SK-N-SH (cell line): ENCODE results near the gene TWF2. TPM values are rescaled to one million over a fixed set of nuclear protein-coding genes. Genes with fewer than 3 reads are reported as not detected.
A peak's percentile ranks its signal among the peaks of the same experiment; 100 is the strongest.

Experiments
- CTCF ChIA-PET: fragments of 300-600, 350-600 bp; formaldehyde crosslinking; extraction: SDS; loops from one replicate; lab custom pipeline; 2021; lab: Yijun Ruan, JAX
- POLR2A ChIA-PET: fragments of 350-600 bp; sonication (Branson Sonifier 250); formaldehyde crosslinking; extraction: SDS; loops from one replicate; lab custom pipeline; 2020; ENCODE audit warnings: antibody characterized with exemption, inconsistent platforms; lab: Yijun Ruan, JAX
- DNase-seq: peaks from one replicate; pipeline ENCODE4 v3.0.0; 2012
- H2AFZ ChIP-seq: fragments of 200-600 bp; sonication (generic); 2 replicates; pipeline ENCODE4 v1.8.1; 2016; ENCODE audit warnings: antibody characterized with exemption, mild to moderate bottlenecking, low read depth
- H3F3A ChIP-seq: fragments of 200-600 bp; sonication (generic); replicated peaks from 2 replicates; pipeline ENCODE3; 2016; ENCODE audit warnings: antibody characterized with exemption, mild to moderate bottlenecking; ENCODE audit not compliant: insufficient read depth
- H3K27ac ChIP-seq, 2 experiments: fragments of 200-500 bp in 1 of 2; fragments of 200-600 bp in 1 of 2; sonication (Bioruptor generic) in 1 of 2; sonication (generic), shearing (Covaris generic) in 1 of 2; 2 replicates each; pipeline versions ENCODE4 v1.5.1 to v1.6.1; 2014 to 2016; ENCODE audit warnings: low read depth in 2 of 2, inconsistent platforms in 1 of 2, low read length in 1 of 2, mild to moderate bottlenecking in 1 of 2, mixed read lengths in 1 of 2
- H3K27me3 ChIP-seq: fragments of 200-600 bp; sonication (generic), shearing (Covaris generic); 2 replicates; pipeline ENCODE4 v1.6.1; 2016; ENCODE audit warnings: mixed run types; ENCODE audit not compliant: insufficient read depth
- H3K36me3 ChIP-seq, 2 experiments: fragments of 200-500 bp in 1 of 2; fragments of 200-600 bp in 1 of 2; sonication (Bioruptor generic) in 1 of 2; sonication (generic) in 1 of 2; replicated peaks in 1 of 2; 2 replicates each; pipeline versions ENCODE3 to v1.5.1; 2014 to 2016; ENCODE audit warnings: low read length in 1 of 2, mild to moderate bottlenecking in 1 of 2; ENCODE audit not compliant: insufficient read depth in 2 of 2, control insufficient read depth in 1 of 2
- H3K4me1 ChIP-seq, 2 experiments: fragments of 200-500 bp in 1 of 2; fragments of 200-600 bp in 1 of 2; sonication (Bioruptor generic) in 1 of 2; sonication (generic), shearing (Covaris generic) in 1 of 2; 2 replicates each; pipeline versions ENCODE4 v1.5.1 to v1.6.1; 2014 to 2016; ENCODE audit warnings: low read depth in 1 of 2, low read length in 1 of 2, mixed run types in 1 of 2; ENCODE audit not compliant: insufficient read depth in 2 of 2, control insufficient read depth in 1 of 2
- H3K4me2 ChIP-seq: fragments of 200-600 bp; sonication (generic), shearing (Covaris generic); 2 replicates; pipeline ENCODE4 v1.6.1; 2017; ENCODE audit warnings: mixed run types
- H3K4me3 ChIP-seq, 2 experiments: fragments of 200-500 bp in 1 of 2; fragments of 200-600 bp in 1 of 2; sonication (Bioruptor generic) in 1 of 2; sonication (generic), shearing (Covaris generic) in 1 of 2; 2 replicates each; pipeline versions ENCODE4 v1.5.1 to v1.8.1; 2014 to 2016; ENCODE audit warnings: low read depth in 2 of 2, inconsistent platforms in 1 of 2, low read length in 1 of 2, mild to moderate bottlenecking in 1 of 2, mixed read lengths in 1 of 2, moderate library complexity in 1 of 2
- H3K79me2 ChIP-seq: fragments of 200-600 bp; sonication (generic); 2 replicates; pipeline ENCODE4 v1.8.1; 2017; ENCODE audit warnings: mild to moderate bottlenecking; ENCODE audit not compliant: insufficient read depth
- H3K9ac ChIP-seq: fragments of 200-600 bp; sonication (generic); 2 replicates; pipeline ENCODE4 v1.6.1; 2017; ENCODE audit warnings: mixed run types
- H3K9me2 ChIP-seq: fragments of 200-600 bp; sonication (generic); 2 replicates; pipeline ENCODE4 v1.6.1; 2017; ENCODE audit warnings: mixed run types
- H3K9me3 ChIP-seq: fragments of 200-600 bp; sonication (generic); 2 replicates; pipeline ENCODE4 v1.6.1; 2017; ENCODE audit warnings: mixed run types, mild to moderate bottlenecking, moderate library complexity
- H4K20me1 ChIP-seq: fragments of 200-600 bp; sonication (generic); 2 replicates; pipeline ENCODE4 v1.6.1; 2017; ENCODE audit warnings: mild to moderate bottlenecking, mixed run types; ENCODE audit not compliant: insufficient read depth
- CHD2 ChIP-seq: fragments of 150-350 bp; IDR thresholded peaks from 2 replicates; pipeline ENCODE4 v1.6.1; 2018; ENCODE audit warnings: low read length; ENCODE audit not compliant: partially characterized antibody
- EP300 ChIP-seq, 2 experiments: IDR thresholded peaks; 2 replicates each; pipeline versions ENCODE4 v1.4.0 to v1.6.1; 2012; ENCODE audit warnings: borderline replicate concordance in 1 of 2, low read depth in 1 of 2, low read length in 1 of 2
- EZH2phosphoT487 ChIP-seq: fragments of 200-600 bp; sonication (generic); IDR thresholded peaks from 2 replicates; pipeline ENCODE4 v1.6.1; 2017; ENCODE audit warnings: low read depth, mixed run types, mild to moderate bottlenecking, antibody characterized with exemption, moderate library complexity, borderline replicate concordance
- FOSL2 ChIP-seq: IDR thresholded peaks from 2 replicates; pipeline ENCODE4 v1.4.0; 2012; ENCODE audit warnings: low read depth, mild to moderate bottlenecking, moderate library complexity, borderline replicate concordance
- FOXJ3 ChIP-seq: sonication (generic); formaldehyde crosslinking; IDR thresholded peaks from 2 replicates; pipeline ENCODE4 v1.5.1; 2020; ENCODE audit warnings: mild to moderate bottlenecking, missing genetic modification reagents
- GABPA ChIP-seq: IDR thresholded peaks from 2 replicates; pipeline ENCODE4 v1.4.0; 2012; ENCODE audit warnings: low read depth, mild to moderate bottlenecking
- GATA2 ChIP-seq: sonication (generic); formaldehyde crosslinking; IDR thresholded peaks from 2 replicates; pipeline ENCODE4 v1.5.0; 2020; ENCODE audit warnings: mild to moderate bottlenecking, missing genetic modification reagents
- MEF2A ChIP-seq: IDR thresholded peaks from 2 replicates; pipeline ENCODE4 v1.4.0; 2012; ENCODE audit warnings: low read depth, borderline replicate concordance
- NFIC ChIP-seq: IDR thresholded peaks from 2 replicates; pipeline ENCODE4 v1.4.0; 2012; ENCODE audit warnings: borderline replicate concordance
- NRF1 ChIP-seq: IDR thresholded peaks from 2 replicates; pipeline ENCODE4 v1.6.1; 2012; ENCODE audit warnings: low read depth, mild to moderate bottlenecking, low read length
- POLR2AphosphoS5 ChIP-seq: IDR thresholded peaks from 2 replicates; pipeline ENCODE4 v1.6.1; 2012; ENCODE audit warnings: low read depth, low read length
- RXRA ChIP-seq: IDR thresholded peaks from 2 replicates; pipeline ENCODE4 v1.4.0; 2012; ENCODE audit warnings: low read depth, mild to moderate bottlenecking, borderline replicate concordance
- SMC3 ChIP-seq: IDR thresholded peaks from 2 replicates; pipeline ENCODE4 v1.6.1; 2012; ENCODE audit warnings: low read depth, low read length, improper control_type of control experiment
- TEAD4 ChIP-seq: IDR thresholded peaks from 2 replicates; pipeline ENCODE4 v1.4.0; 2012; ENCODE audit warnings: mild to moderate bottlenecking, borderline replicate concordance; ENCODE audit not compliant: insufficient read depth
- WGBS: methylation state at CpG from one replicate; pipeline ENCODE4 v1.1.6; 2017; ENCODE audit warnings: low lambda C conversion rate; 5-methylcytosine and 5-hydroxymethylcytosine counted together
- polyA plus RNA-seq, 3 experiments: library from polyadenylated mRNA; depleted of rRNA; stranded (reverse); fragments of >200 nt; gene quantifications; 2 replicates each; pipeline ENCODE4 v1.2.3, GENCODE V29; 2012
- TF ChIP-seq, protein P1 (sequence below): fragments of 200-600 bp; sonication (generic); IDR thresholded peaks from 2 replicates; pipeline ENCODE4 v1.6.1; 2017; ENCODE audit warnings: antibody characterized with exemption, mild to moderate bottlenecking, moderate library complexity
- TF ChIP-seq, protein P2 (sequence below): IDR thresholded peaks from 2 replicates; pipeline ENCODE4 v1.6.1; 2012; ENCODE audit warnings: mild to moderate bottlenecking, low read depth, low read length, moderate library complexity
- TF ChIP-seq, protein P3 (sequence below): IDR thresholded peaks from 2 replicates; pipeline ENCODE4 v1.4.0; 2012; ENCODE audit warnings: low read depth, borderline replicate concordance
- TF ChIP-seq, protein P4 (sequence below): IDR thresholded peaks from 2 replicates; pipeline ENCODE4 v1.4.0; 2012; ENCODE audit warnings: low read depth

Gene TWF2
- polyA plus RNA-seq, 1 of the 3 experiments (the other 2 are of a cell fraction) = 188 TPM

DNA sequence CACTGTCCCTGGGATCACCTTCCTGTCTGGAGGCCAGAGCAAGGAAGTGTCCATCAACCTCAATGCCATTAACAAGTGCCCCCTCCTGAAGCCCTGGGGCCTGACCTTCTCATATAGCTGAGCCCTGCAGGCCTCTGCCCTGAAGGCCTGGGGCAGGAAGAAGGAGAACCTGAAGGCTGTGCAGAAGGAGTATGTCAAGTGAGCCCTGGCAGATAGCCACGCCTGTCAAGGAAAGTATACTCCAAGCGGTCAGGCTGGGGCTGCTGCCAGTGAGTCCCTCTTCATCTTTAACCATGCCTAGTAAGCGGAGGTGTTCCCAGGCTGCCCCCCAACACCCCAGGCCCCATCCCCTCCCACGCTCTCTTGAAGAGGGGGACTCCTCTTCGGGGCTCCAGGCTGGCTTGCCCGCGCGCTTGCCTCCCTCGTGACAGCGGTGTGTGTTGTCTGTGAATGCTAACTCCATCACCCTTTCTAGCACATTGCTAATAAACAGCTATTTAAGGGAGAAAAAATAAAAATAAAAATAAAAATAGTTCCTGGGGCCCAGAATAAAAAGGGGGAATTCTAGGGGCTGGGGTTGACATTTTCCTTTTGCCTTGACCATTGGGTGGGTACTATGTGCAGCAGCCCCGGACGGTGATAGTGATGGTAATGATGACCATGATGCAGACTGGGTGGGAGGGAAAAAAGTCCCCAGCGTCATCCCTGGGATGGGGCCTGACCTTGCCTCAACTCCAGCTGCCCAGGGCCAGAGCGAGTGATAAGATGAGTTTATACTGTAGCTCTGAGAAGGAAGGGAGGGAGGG, 44.3 kb downstream of the TWF2 start:
- WGBS = 89% methylated on average over 14 of the region's 14 CpGs
- H2AFZ ChIP-seq = no peak overlapping the region

DNA sequence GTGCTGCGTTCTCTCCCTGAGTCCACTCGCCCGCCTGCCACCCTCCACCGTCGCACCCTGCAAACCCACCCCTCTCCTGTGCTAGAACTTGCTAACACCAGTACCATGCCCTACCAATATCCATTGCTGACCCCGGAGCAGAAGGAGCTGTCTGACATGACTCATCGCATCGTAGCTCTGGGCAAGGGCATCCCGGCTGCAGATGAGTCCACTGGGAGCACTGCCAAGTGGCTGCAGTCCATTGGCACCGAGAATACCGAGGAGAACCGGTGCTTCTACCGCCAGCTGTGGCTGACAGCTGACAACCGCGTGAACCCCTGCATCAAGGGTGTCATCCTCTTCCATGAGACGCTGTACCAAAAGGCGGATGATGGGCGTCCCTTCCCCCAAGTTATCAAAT, 45.9 kb downstream of the TWF2 start:
- no peaks in the 10 kb centered on the region for H3K27me3 ChIP-seq
- no peaks in the 10 kb centered on the region for H3K36me3 ChIP-seq
- H3K9me2 ChIP-seq = no peaks in the 10 kb centered on the region
- 50% methylated on average over 8 of the region's 18 CpGs for WGBS
- no peaks in the 10 kb centered on the region for H4K20me1 ChIP-seq
- peaks cover 1% of the 10 kb centered on the region; the same call in 1 of the 2 replicates for H3K79me2 ChIP-seq
- no peak overlapping the region for H3K9ac ChIP-seq
- ChIA-PET POLR2A (no interaction called here), CTCF (interaction anchor here (0.8 to 2.1 kb wide), 2 partner anchors 9 to 192 kb away, joined by 4 to 6 read pairs; no protein-coding TSS in a partner anchor)
- no peaks in the 10 kb centered on the region for H3K9me3 ChIP-seq
- no peak overlapping the region for H2AFZ ChIP-seq
- no peak overlapping the region for H3K4me3 ChIP-seq
- DNase-seq = no peak
- peaks cover 9% of the 10 kb centered on the region for H3F3A ChIP-seq
- peaks cover 17 to 23% of the 10 kb centered on the region in 2 experiments; a peak in 3 of 4 replicates for H3K4me1 ChIP-seq
- H3K27ac ChIP-seq = no peak overlapping the region
- H3K4me2 ChIP-seq = 0 out of 2 replicates have a peak overlapping the region, but pooled peaks have one; percentile 32
- TF ChIP-seq, protein P1, sequence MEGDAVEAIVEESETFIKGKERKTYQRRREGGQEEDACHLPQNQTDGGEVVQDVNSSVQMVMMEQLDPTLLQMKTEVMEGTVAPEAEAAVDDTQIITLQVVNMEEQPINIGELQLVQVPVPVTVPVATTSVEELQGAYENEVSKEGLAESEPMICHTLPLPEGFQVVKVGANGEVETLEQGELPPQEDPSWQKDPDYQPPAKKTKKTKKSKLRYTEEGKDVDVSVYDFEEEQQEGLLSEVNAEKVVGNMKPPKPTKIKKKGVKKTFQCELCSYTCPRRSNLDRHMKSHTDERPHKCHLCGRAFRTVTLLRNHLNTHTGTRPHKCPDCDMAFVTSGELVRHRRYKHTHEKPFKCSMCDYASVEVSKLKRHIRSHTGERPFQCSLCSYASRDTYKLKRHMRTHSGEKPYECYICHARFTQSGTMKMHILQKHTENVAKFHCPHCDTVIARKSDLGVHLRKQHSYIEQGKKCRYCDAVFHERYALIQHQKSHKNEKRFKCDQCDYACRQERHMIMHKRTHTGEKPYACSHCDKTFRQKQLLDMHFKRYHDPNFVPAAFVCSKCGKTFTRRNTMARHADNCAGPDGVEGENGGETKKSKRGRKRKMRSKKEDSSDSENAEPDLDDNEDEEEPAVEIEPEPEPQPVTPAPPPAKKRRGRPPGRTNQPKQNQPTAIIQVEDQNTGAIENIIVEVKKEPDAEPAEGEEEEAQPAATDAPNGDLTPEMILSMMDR = no peak
- TF ChIP-seq EP300 (IDR thresholded peaks at IDR 0.05; ENCODE audit: borderline replicate concordance in 1 of 2, low read depth in 1 of 2, low read length in 1 of 2) (peak in 1 of 2 experiments; percentile 32; a peak in 1 of 4 replicates), EZH2phosphoT487 (no peak), RXRA (peak; percentile 56; the same call in 1 of the 2 replicates), GABPA (no peak), NRF1 (no peak), FOXJ3 (CRISPR knock-in tag) (no peak), POLR2AphosphoS5 (no peak; the same call in 1 of the 2 replicates), NFIC (peak; percentile 98), SMC3 (no peak), FOSL2 (peak; percentile 89), MEF2A (no peak), TEAD4 (no peak), CHD2 (no peak)
- TF ChIP-seq, protein P2, sequence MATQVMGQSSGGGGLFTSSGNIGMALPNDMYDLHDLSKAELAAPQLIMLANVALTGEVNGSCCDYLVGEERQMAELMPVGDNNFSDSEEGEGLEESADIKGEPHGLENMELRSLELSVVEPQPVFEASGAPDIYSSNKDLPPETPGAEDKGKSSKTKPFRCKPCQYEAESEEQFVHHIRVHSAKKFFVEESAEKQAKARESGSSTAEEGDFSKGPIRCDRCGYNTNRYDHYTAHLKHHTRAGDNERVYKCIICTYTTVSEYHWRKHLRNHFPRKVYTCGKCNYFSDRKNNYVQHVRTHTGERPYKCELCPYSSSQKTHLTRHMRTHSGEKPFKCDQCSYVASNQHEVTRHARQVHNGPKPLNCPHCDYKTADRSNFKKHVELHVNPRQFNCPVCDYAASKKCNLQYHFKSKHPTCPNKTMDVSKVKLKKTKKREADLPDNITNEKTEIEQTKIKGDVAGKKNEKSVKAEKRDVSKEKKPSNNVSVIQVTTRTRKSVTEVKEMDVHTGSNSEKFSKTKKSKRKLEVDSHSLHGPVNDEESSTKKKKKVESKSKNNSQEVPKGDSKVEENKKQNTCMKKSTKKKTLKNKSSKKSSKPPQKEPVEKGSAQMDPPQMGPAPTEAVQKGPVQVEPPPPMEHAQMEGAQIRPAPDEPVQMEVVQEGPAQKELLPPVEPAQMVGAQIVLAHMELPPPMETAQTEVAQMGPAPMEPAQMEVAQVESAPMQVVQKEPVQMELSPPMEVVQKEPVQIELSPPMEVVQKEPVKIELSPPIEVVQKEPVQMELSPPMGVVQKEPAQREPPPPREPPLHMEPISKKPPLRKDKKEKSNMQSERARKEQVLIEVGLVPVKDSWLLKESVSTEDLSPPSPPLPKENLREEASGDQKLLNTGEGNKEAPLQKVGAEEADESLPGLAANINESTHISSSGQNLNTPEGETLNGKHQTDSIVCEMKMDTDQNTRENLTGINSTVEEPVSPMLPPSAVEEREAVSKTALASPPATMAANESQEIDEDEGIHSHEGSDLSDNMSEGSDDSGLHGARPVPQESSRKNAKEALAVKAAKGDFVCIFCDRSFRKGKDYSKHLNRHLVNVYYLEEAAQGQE = no peak
- TF ChIP-seq, protein P3, sequence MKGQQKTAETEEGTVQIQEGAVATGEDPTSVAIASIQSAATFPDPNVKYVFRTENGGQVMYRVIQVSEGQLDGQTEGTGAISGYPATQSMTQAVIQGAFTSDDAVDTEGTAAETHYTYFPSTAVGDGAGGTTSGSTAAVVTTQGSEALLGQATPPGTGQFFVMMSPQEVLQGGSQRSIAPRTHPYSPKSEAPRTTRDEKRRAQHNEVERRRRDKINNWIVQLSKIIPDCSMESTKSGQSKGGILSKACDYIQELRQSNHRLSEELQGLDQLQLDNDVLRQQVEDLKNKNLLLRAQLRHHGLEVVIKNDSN = no peak
- TF ChIP-seq, protein P4, sequence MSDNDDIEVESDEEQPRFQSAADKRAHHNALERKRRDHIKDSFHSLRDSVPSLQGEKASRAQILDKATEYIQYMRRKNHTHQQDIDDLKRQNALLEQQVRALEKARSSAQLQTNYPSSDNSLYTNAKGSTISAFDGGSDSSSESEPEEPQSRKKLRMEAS = 0 out of 2 replicates have a peak, but pooled peaks have one; percentile 51

More for the DNA sequence above, 44.3 kb downstream of the TWF2 start:
- Histone ChIP-seq H3K27ac (no peak overlapping the region), H3K4me1 (peaks cover 17 to 34% of the 10 kb centered on the region in 2 experiments), H3K9me2 (no peaks in the 10 kb centered on the region), H3F3A (peaks cover 9% of the 10 kb centered on the region), H3K4me3 (no peak overlapping the region), H3K27me3 (no peaks in the 10 kb centered on the region), H3K4me2 (no peak overlapping the region), H4K20me1 (no peaks in the 10 kb centered on the region), H3K9me3 (no peaks in the 10 kb centered on the region), H3K36me3 (peaks cover 0 to 4% of the 10 kb centered on the region in 2 experiments), H3K79me2 (peaks cover 17% of the 10 kb centered on the region), H3K9ac (no peak overlapping the region)
- TF ChIP-seq GATA2 (no peak), NFIC (0 out of 2 replicates have a peak, but pooled peaks have one; percentile 26)
- ChIA-PET POLR2A (no interaction called here), CTCF (no interaction called here)
- no peak for DNase-seq
